Smooth muscle cell (in vitro differentiated cells): ENCODE data around the gene PDGFRB. TPM values are rescaled to one million over a fixed set of nuclear protein-coding genes. Genes with fewer than 3 reads are reported as not detected.

ENCODE experiments used
- DNase-seq: peaks from one replicate; lab custom pipeline; 2025; ENCODE audit not compliant: unreplicated experiment; lab: John Stamatoyannopoulos, UW
- H2AFZ ChIP-seq: fragments of 200-600 bp; sonication (generic); 2 replicates; pipeline ENCODE4 v1.6.0; 2016; ENCODE audit warnings: antibody characterized with exemption, low read depth, mild to moderate bottlenecking
- H3F3A ChIP-seq: fragments of 200-600 bp; sonication (generic); 2 replicates; pipeline ENCODE4 v1.6.0; 2017; ENCODE audit warnings: antibody characterized with exemption, low read depth
- H3K27ac ChIP-seq: fragments of 200-600 bp; sonication (generic); 2 replicates; pipeline ENCODE4 v1.5.1; 2016; ENCODE audit warnings: low read depth, mild to moderate bottlenecking
- H3K27me3 ChIP-seq: fragments of 200-600 bp; sonication (generic); 2 replicates; pipeline ENCODE4 v1.6.1; 2016; ENCODE audit warnings: low read depth, mild to moderate bottlenecking
- H3K36me3 ChIP-seq: fragments of 200-600 bp; sonication (generic); 2 replicates; pipeline ENCODE4 v1.5.1; 2016; ENCODE audit warnings: low read depth
- H3K4me1 ChIP-seq: fragments of 200-600 bp; sonication (generic); 2 replicates; pipeline ENCODE4 v1.5.1; 2016; ENCODE audit warnings: low read depth
- H3K4me2 ChIP-seq: fragments of 200-600 bp; sonication (generic); 2 replicates; pipeline ENCODE4 v1.6.0; 2016; ENCODE audit warnings: mild to moderate bottlenecking
- H3K4me3 ChIP-seq: fragments of 200-600 bp; sonication (generic); 2 replicates; pipeline ENCODE4 v1.5.1; 2016; ENCODE audit warnings: mild to moderate bottlenecking
- H3K79me2 ChIP-seq: fragments of 200-600 bp; sonication (generic); 2 replicates; pipeline ENCODE4 v1.6.0; 2016; ENCODE audit warnings: low read depth, mild to moderate bottlenecking
- H3K9ac ChIP-seq: fragments of 200-600 bp; sonication (generic); 2 replicates; pipeline ENCODE4 v1.6.0; 2016; ENCODE audit warnings: low read depth
- H3K9me3 ChIP-seq: fragments of 200-600 bp; sonication (generic); replicated peaks from 2 replicates; pipeline ENCODE4 v1.5.1; 2016; ENCODE audit warnings: low read depth
- H4K20me1 ChIP-seq: fragments of 200-600 bp; sonication (generic); 2 replicates; pipeline ENCODE4 v1.6.0; 2016; ENCODE audit warnings: low read depth
- CTCF ChIP-seq: fragments of 200-600 bp; sonication (generic); IDR thresholded peaks from 2 replicates; pipeline ENCODE4 v1.5.1; 2017; ENCODE audit warnings: borderline replicate concordance, mild to moderate bottlenecking, antibody characterized with exemption; ENCODE audit not compliant: insufficient read depth, poor library complexity, severe bottlenecking
- WGBS: methylation state at CpG from one replicate; pipeline ENCODE4 v1.1.7; 2016; ENCODE audit warnings: low lambda C conversion rate; 5-methylcytosine and 5-hydroxymethylcytosine counted together
- polyA plus RNA-seq: library from polyadenylated mRNA; unstranded; fragments of >200 nt; fragmentation: Nextera tagmentation; extraction: Ambion mirVana; gene quantifications from 2 replicates; pipeline ENCODE4 v1.2.1, GENCODE V29; 2016
- small RNA-seq: library from RNA; depleted of rRNA; stranded (forward); fragments of <200 nt; gene quantifications from one replicate; pipeline ENCODE3, GENCODE V24; 2014
- total RNA-seq: library from RNA; depleted of rRNA; stranded (reverse); fragments of >200 nt; gene quantifications from 2 replicates; pipeline ENCODE4 v1.2.3, GENCODE V29; 2014

Gene PDGFRB
- total and polyA plus RNA-seq, 2 experiments from 2014 or later: 370 to 522 TPM

- Histone ChIP-seq H2AFZ (no peak overlapping the region), H3K36me3 (no peaks in the 10 kb centered on the region), H3K79me2 (no peaks in the 10 kb centered on the region), H3K4me1 (peaks cover 23% of the 10 kb centered on the region), H3K27me3 (no peaks in the 10 kb centered on the region), H3F3A (peaks cover 7% of the 10 kb centered on the region), H4K20me1 (no peaks in the 10 kb centered on the region), H3K4me2 (peak overlapping the region; percentile 24), H3K9ac (peak overlapping the region; percentile 22), H3K4me3 (no peak overlapping the region), H3K9me3 (no peaks in the 10 kb centered on the region), H3K27ac (peak overlapping the region; percentile 76)
- DNase-seq: no peak
- TF ChIP-seq CTCF: no peak
- 71% methylated on average over 10 of the region's 10 CpGs for WGBS
These were observed 89.8 kb downstream of the PDGFRB start for GRCh38 chr5:150065886-150066285.

- Histone ChIP-seq H4K20me1 (no peaks in the 10 kb centered on the region), H3K9ac (no peak overlapping the region), H3K4me3 (no peak overlapping the region), H2AFZ (no peak overlapping the region), H3K4me2 (peak overlapping the region; percentile 24), H3K4me1 (peaks cover 23% of the 10 kb centered on the region), H3K36me3 (no peaks in the 10 kb centered on the region), H3K79me2 (no peaks in the 10 kb centered on the region), H3F3A (peaks cover 7% of the 10 kb centered on the region), H3K9me3 (no peaks in the 10 kb centered on the region), H3K27ac (peak overlapping the region; percentile 76), H3K27me3 (no peaks in the 10 kb centered on the region)
- no peak for DNase-seq
- no peak for TF ChIP-seq CTCF
- WGBS: 61% methylated on average over 6 of the region's 6 CpGs
These were observed 90.3 kb downstream of the PDGFRB start for GRCh38 chr5:150065346-150065745.

- Histone ChIP-seq H3K4me1 (peaks cover 23% of the 10 kb centered on the region), H4K20me1 (no peaks in the 10 kb centered on the region), H2AFZ (no peak overlapping the region), H3K27me3 (no peaks in the 10 kb centered on the region), H3K4me3 (no peak overlapping the region), H3F3A (peaks cover 7% of the 10 kb centered on the region), H3K36me3 (no peaks in the 10 kb centered on the region), H3K79me2 (no peaks in the 10 kb centered on the region), H3K4me2 (peak overlapping the region; percentile 24), H3K9me3 (no peaks in the 10 kb centered on the region), H3K9ac (no peak overlapping the region), H3K27ac (peak overlapping the region; percentile 76)
- 93% methylated on average over 7 of the region's 7 CpGs for WGBS
- no peak for TF ChIP-seq CTCF
- no peak for DNase-seq
These were observed 90.9 kb downstream of the PDGFRB start for GRCh38 chr5:150064681-150065220.

Small RNA genes lying within 50 kb of the gene (small RNA-seq; reads per million reads assigned to genes)
- not detected for gene RF00019

Other genes starting within 250 kb of the PDGFRB start
- gene PDE6A, start 211.1 kb downstream of the PDGFRB start, total RNA-seq: not detected in 2 replicates
- 0.05 TPM in 1 of 2 replicates, not detected in the other for gene PDE6A, start 211.1 kb downstream of the PDGFRB start, polyA plus RNA-seq
- gene SLC26A2, start 195.1 kb downstream of the PDGFRB start, total RNA-seq: 16.0 and 17.6 TPM in 2 replicates
- gene SLC26A2, start 195.1 kb downstream of the PDGFRB start, polyA plus RNA-seq: 5.1 and 5.2 TPM in 2 replicates
- 3.6 and 8.4 TPM in 2 replicates for gene TIGD6, start 155.2 kb downstream of the PDGFRB start, total RNA-seq
- gene TIGD6, start 155.2 kb downstream of the PDGFRB start, polyA plus RNA-seq: 2.5 and 5.1 TPM in 2 replicates
- 41.2 and 41.8 TPM in 2 replicates for gene HMGXB3, start 155.1 kb downstream of the PDGFRB start, total RNA-seq
- 31.4 and 31.7 TPM in 2 replicates for gene HMGXB3, start 155.1 kb downstream of the PDGFRB start, polyA plus RNA-seq
- 3.9 and 6.2 TPM in 2 replicates for gene CSF1R, start 69.3 kb downstream of the PDGFRB start, total RNA-seq
- 2.2 and 12.9 TPM in 2 replicates for gene CSF1R, start 69.3 kb downstream of the PDGFRB start, polyA plus RNA-seq
- 1.4 and 3.9 TPM in 2 replicates for gene CDX1, start 10.9 kb upstream of the PDGFRB start, total RNA-seq
- 5.0 and 8.5 TPM in 2 replicates for gene CDX1, start 10.9 kb upstream of the PDGFRB start, polyA plus RNA-seq
- gene SLC6A7, start 34.2 kb upstream of the PDGFRB start, total RNA-seq: not detected in 2 replicates
- gene SLC6A7, start 34.2 kb upstream of the PDGFRB start, polyA plus RNA-seq: 0.10 TPM in 1 of 2 replicates, not detected in the other
- gene CAMK2A, start 133.9 kb upstream of the PDGFRB start, total RNA-seq: 1.6 and 2.2 TPM in 2 replicates
- gene CAMK2A, start 133.9 kb upstream of the PDGFRB start, polyA plus RNA-seq: 0.83 and 1.1 TPM in 2 replicates
- gene ARSI, start 147.1 kb upstream of the PDGFRB start, total RNA-seq: 68.9 and 72.8 TPM in 2 replicates
- gene ARSI, start 147.1 kb upstream of the PDGFRB start, polyA plus RNA-seq: 55.9 and 87.6 TPM in 2 replicates
- 12.7 and 16.0 TPM in 2 replicates for gene TCOF1, start 201.9 kb upstream of the PDGFRB start, total RNA-seq
- 25.9 and 27.6 TPM in 2 replicates for gene TCOF1, start 201.9 kb upstream of the PDGFRB start, polyA plus RNA-seq